HEK293 (cell line): Measurements from ENCODE around the gene MPEG1.

Source experiments
- CTCF ChIA-PET: fragments of 350-600 bp; formaldehyde crosslinking; extraction: SDS; loops from one replicate; lab custom pipeline; 2021; ENCODE audit warnings: antibody characterized with exemption; lab: Yijun Ruan, JAX
- POLR2A ChIA-PET: fragments of 300-600 bp; formaldehyde crosslinking; extraction: SDS; loops from one replicate; lab custom pipeline; 2020; ENCODE audit warnings: antibody characterized with exemption, inconsistent platforms; lab: Yijun Ruan, JAX
- H3K27ac ChIP-seq: fragments of 200-500 bp; sonication (Bioruptor generic); 2 replicates; pipeline ENCODE4 v1.5.1; 2014; ENCODE audit warnings: low read depth, low read length, control low read depth, inconsistent platforms; ENCODE audit errors: extremely low read depth
- H3K36me3 ChIP-seq, 2 experiments: fragments of 200-500 bp in 1 of 2; sonication (Bioruptor generic) in 1 of 2; 1 replicate in 1 of 2; 2 replicates in 1 of 2; pipeline ENCODE4 v1.5.1; 2014 to 2017; ENCODE audit warnings: inconsistent platforms in 2 of 2, low read length in 2 of 2; ENCODE audit not compliant: control insufficient read depth in 2 of 2, insufficient read depth in 1 of 2
- H3K4me1 ChIP-seq: fragments of 200-500 bp; sonication (Bioruptor generic); 2 replicates; pipeline ENCODE4 v1.5.1; 2014; ENCODE audit warnings: mild to moderate bottlenecking, low read length, inconsistent platforms; ENCODE audit not compliant: control insufficient read depth, insufficient read depth
- H3K4me3 ChIP-seq: 2 replicates; pipeline ENCODE4 v1.5.1; 2011; ENCODE audit warnings: low read depth, mild to moderate bottlenecking, control low read depth, low read length, moderate library complexity
- H3K9me3 ChIP-seq: fragments of 200-500 bp; sonication (Bioruptor generic); 2 replicates; pipeline ENCODE4 v1.5.1; 2014; ENCODE audit warnings: low read depth, low read length, inconsistent platforms; ENCODE audit not compliant: control insufficient read depth, insufficient read depth
- HOXC10 ChIP-seq: sonication (generic); formaldehyde crosslinking; IDR thresholded peaks from 2 replicates; pipeline ENCODE4 v1.8.1; 2023; ENCODE audit warnings: mild to moderate bottlenecking, missing genetic modification reagents
- MEIS1 ChIP-seq: sonication (generic); formaldehyde crosslinking; IDR thresholded peaks from 2 replicates; pipeline ENCODE4 v1.8.1; 2022; ENCODE audit warnings: missing genetic modification reagents, mild to moderate bottlenecking, borderline replicate concordance
- SETDB1 ChIP-seq: IDR thresholded peaks from one replicate; pipeline ENCODE4 v1.6.1; 2017; ENCODE audit warnings: mild to moderate bottlenecking, low read length, moderate library complexity, mixed read lengths; ENCODE audit not compliant: insufficient read length
- SP3 ChIP-seq: fragments of 450-650 bp; formaldehyde crosslinking; IDR thresholded peaks from 2 replicates; pipeline ENCODE4 v1.5.1; 2016; ENCODE audit warnings: missing biosample characterization, missing genetic modification characterization
- ZBTB1 ChIP-seq: fragments of 450-650 bp; formaldehyde crosslinking; IDR thresholded peaks from 2 replicates; pipeline ENCODE4 v1.5.1; 2016; ENCODE audit warnings: missing biosample characterization, missing genetic modification characterization
- ZFP41 ChIP-seq: fragments of 450-650 bp; formaldehyde crosslinking; IDR thresholded peaks from 2 replicates; pipeline ENCODE4 v1.5.1; 2016; ENCODE audit warnings: missing biosample characterization, missing genetic modification characterization, borderline replicate concordance
- ZNF239 ChIP-seq: fragments of 450-650 bp; formaldehyde crosslinking; IDR thresholded peaks from 2 replicates; pipeline ENCODE4 v1.5.1; 2016; ENCODE audit warnings: missing biosample characterization, missing genetic modification characterization
- ZNF335 ChIP-seq: fragments of 450-650 bp; formaldehyde crosslinking; conservative IDR thresholded peaks from 2 replicates; pipeline ENCODE4 v1.5.1; 2016; ENCODE audit warnings: missing biosample characterization, missing genetic modification characterization
- ZNF529 ChIP-seq: fragments of 450-650 bp; formaldehyde crosslinking; IDR thresholded peaks from 2 replicates; pipeline ENCODE4 v1.5.1; 2017; ENCODE audit warnings: missing genetic modification characterization, missing biosample characterization; ENCODE audit not compliant: insufficient replicate concordance
- ZNF530 ChIP-seq: fragments of 450-650 bp; formaldehyde crosslinking; IDR thresholded peaks from 2 replicates; pipeline ENCODE4 v1.5.1; 2016; ENCODE audit warnings: low read depth, missing biosample characterization, missing genetic modification characterization
- ZNF624 ChIP-seq: fragments of 450-650 bp; formaldehyde crosslinking; IDR thresholded peaks from 2 replicates; pipeline ENCODE4 v1.5.1; 2017; ENCODE audit warnings: missing biosample characterization, missing genetic modification characterization
- ZNF670 ChIP-seq: fragments of 450-650 bp; formaldehyde crosslinking; IDR thresholded peaks from 2 replicates; pipeline ENCODE4 v1.5.1; 2016; ENCODE audit warnings: missing biosample characterization, missing genetic modification characterization, low read depth
- ZNF707 ChIP-seq: fragments of 450-650 bp; formaldehyde crosslinking; IDR thresholded peaks from 2 replicates; pipeline ENCODE4 v1.5.1; 2016; ENCODE audit warnings: missing biosample characterization, missing genetic modification characterization
- ZSCAN23 ChIP-seq: fragments of 450-650 bp; formaldehyde crosslinking; IDR thresholded peaks from 2 replicates; pipeline ENCODE4 v1.5.1; 2016; ENCODE audit warnings: missing biosample characterization, missing genetic modification characterization
- TF ChIP-seq, protein P1 (sequence below): fragments of 450-650 bp; formaldehyde crosslinking; IDR thresholded peaks from 2 replicates; pipeline ENCODE4 v1.5.1; 2016; ENCODE audit warnings: missing biosample characterization, missing genetic modification characterization, borderline replicate concordance
- TF ChIP-seq, protein P2 (sequence below): fragments of 450-650 bp; formaldehyde crosslinking; IDR thresholded peaks from 2 replicates; pipeline ENCODE4 v1.5.1; 2017; ENCODE audit warnings: missing biosample characterization, missing genetic modification characterization
- TF ChIP-seq, protein P3 (sequence below): fragments of 450-650 bp; formaldehyde crosslinking; IDR thresholded peaks from 2 replicates; pipeline ENCODE4 v1.5.1; 2017; ENCODE audit warnings: missing biosample characterization, missing genetic modification characterization

Gene MPEG1

DNA sequence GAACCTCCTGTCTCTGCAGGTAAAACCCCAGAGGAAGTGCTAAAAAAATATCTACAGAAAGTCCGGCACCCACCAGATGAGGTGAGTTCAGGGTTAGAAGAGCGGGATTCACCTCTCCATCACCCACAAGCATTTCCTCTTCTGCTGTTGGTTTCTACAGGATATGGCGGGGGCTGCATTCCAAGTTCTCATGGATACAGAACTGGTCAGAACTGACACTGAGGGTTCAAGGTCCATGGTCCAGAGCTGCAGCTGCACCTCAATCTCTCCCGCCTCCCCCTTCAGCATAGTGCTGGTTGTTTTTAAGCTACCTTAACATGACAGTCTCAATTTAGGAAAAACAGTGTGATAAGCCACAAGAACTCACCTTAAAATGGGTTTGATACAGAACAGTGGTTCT lies 21.6 kb downstream of the MPEG1 start:
- POLR2A ChIA-PET = no interaction called here

DNA sequence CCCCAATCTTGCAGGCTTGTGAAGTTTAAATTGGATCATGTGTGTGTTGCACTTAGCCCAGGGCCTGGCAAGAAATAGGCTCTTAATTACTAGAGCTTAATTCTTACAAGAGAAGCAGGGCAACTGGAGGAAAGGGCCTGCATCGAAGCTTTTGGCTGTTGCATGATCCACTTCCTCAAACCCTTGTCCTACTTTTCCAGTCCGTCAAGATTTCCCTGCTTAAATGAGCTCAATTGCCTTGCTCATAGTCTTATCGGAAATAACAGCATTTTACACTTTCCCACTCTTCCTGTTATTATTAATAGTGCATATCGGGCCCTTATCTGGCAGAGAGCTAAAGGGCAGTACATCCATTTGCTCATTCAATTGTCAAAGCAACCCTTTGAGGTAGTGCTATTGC lies 22.7 kb downstream of the MPEG1 start:
- H3K27ac ChIP-seq = no peak overlapping the region
- no peaks in the 10 kb centered on the region for H3K4me1 ChIP-seq
- TF ChIP-seq ZNF624 (no peak), ZNF707 (tag by site-specific recombination) (no peak), SETDB1 (no peak), ZSCAN23 (tag by site-specific recombination) (no peak), ZNF529 (tag by site-specific recombination) (no peak), ZNF335 (tag by site-specific recombination) (no peak), ZBTB1 (tag by site-specific recombination) (no peak), SP3 (tag by site-specific recombination) (no peak), HOXC10 (CRISPR knock-in tag) (no peak)
- TF ChIP-seq, protein P1, sequence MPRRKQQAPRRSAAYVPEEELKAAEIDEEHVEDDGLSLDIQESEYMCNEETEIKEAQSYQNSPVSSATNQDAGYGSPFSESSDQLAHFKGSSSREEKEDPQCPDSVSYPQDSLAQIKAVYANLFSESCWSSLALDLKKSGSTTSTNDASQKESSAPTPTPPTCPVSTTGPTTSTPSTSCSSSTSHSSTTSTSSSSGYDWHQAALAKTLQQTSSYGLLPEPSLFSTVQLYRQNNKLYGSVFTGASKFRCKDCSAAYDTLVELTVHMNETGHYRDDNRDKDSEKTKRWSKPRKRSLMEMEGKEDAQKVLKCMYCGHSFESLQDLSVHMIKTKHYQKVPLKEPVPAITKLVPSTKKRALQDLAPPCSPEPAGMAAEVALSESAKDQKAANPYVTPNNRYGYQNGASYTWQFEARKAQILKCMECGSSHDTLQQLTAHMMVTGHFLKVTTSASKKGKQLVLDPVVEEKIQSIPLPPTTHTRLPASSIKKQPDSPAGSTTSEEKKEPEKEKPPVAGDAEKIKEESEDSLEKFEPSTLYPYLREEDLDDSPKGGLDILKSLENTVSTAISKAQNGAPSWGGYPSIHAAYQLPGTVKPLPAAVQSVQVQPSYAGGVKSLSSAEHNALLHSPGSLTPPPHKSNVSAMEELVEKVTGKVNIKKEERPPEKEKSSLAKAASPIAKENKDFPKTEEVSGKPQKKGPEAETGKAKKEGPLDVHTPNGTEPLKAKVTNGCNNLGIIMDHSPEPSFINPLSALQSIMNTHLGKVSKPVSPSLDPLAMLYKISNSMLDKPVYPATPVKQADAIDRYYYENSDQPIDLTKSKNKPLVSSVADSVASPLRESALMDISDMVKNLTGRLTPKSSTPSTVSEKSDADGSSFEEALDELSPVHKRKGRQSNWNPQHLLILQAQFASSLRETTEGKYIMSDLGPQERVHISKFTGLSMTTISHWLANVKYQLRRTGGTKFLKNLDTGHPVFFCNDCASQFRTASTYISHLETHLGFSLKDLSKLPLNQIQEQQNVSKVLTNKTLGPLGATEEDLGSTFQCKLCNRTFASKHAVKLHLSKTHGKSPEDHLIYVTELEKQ (tag by site-specific recombination) = no peak
- TF ChIP-seq, protein P2, sequence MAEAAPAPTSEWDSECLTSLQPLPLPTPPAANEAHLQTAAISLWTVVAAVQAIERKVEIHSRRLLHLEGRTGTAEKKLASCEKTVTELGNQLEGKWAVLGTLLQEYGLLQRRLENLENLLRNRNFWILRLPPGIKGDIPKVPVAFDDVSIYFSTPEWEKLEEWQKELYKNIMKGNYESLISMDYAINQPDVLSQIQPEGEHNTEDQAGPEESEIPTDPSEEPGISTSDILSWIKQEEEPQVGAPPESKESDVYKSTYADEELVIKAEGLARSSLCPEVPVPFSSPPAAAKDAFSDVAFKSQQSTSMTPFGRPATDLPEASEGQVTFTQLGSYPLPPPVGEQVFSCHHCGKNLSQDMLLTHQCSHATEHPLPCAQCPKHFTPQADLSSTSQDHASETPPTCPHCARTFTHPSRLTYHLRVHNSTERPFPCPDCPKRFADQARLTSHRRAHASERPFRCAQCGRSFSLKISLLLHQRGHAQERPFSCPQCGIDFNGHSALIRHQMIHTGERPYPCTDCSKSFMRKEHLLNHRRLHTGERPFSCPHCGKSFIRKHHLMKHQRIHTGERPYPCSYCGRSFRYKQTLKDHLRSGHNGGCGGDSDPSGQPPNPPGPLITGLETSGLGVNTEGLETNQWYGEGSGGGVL (tag by site-specific recombination) = no peak
- TF ChIP-seq, protein P3, sequence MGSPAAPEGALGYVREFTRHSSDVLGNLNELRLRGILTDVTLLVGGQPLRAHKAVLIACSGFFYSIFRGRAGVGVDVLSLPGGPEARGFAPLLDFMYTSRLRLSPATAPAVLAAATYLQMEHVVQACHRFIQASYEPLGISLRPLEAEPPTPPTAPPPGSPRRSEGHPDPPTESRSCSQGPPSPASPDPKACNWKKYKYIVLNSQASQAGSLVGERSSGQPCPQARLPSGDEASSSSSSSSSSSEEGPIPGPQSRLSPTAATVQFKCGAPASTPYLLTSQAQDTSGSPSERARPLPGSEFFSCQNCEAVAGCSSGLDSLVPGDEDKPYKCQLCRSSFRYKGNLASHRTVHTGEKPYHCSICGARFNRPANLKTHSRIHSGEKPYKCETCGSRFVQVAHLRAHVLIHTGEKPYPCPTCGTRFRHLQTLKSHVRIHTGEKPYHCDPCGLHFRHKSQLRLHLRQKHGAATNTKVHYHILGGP (tag by site-specific recombination) = no peak
- no peaks in the 10 kb centered on the region for H3K9me3 ChIP-seq
- no peak overlapping the region for H3K4me3 ChIP-seq
- H3K36me3 ChIP-seq = peaks cover 0 to 51% of the 10 kb centered on the region in 2 experiments; a peak in 1 of 3 replicates
- CTCF ChIA-PET = interaction anchor here (0.6 to 2.2 kb wide), 6 partner anchors 9 to 1567 kb away, joined by 3 to 12 read pairs (median 4); partner anchors contain the start of genes DTX4 and MS4A15
- POLR2A ChIA-PET = no interaction called here

More for the DNA sequence above, 21.6 kb downstream of the MPEG1 start:
- no peaks in the 10 kb centered on the region for H3K9me3 ChIP-seq
- no peak overlapping the region for H3K4me3 ChIP-seq
- no peaks in the 10 kb centered on the region for H3K4me1 ChIP-seq
- CTCF ChIA-PET = no interaction called here
- peaks cover 0 to 62% of the 10 kb centered on the region in 2 experiments; a peak in 1 of 3 replicates for H3K36me3 ChIP-seq
- no peak for TF ChIP-seq ZFP41 (tag by site-specific recombination)
- no peak for TF ChIP-seq ZNF239 (tag by site-specific recombination)
- no peak for TF ChIP-seq ZNF670
- TF ChIP-seq ZNF530 (tag by site-specific recombination) = no peak
- no peak for TF ChIP-seq MEIS1
- H3K27ac ChIP-seq = no peak overlapping the region
